SK-MEL-5 (cell line): ENCODE measurements around the gene NFKBIE. TPM values are rescaled to one million over a fixed set of nuclear protein-coding genes. Genes with fewer than 3 reads are reported as not detected.
"Not testable (repeated sequence)": the region's sequence is repeated elsewhere in the genome, so short reads cannot be mapped to it uniquely, and the experiment has no call there.

Experiments
- DNase-seq: peaks from one replicate; pipeline ENCODE4 v3.0.0-alpha.2; 2016; ENCODE audit warnings: low read depth, low spot score
- in situ Hi-C: cut with HindIII; loops from 2 replicates; pipeline ENCODE4 v1.10.0; 2016; ENCODE audit warnings: low sequenced_read_pairs, high pct_unique_total_duplicates, low pct_unique_long_range_greater_than_20kb
- total RNA-seq: library from RNA; depleted of rRNA; stranded (reverse); fragments of >200 nt; shearing (Covaris generic); gene quantifications from 2 replicates; pipeline ENCODE4 v1.2.3, GENCODE V29; 2014

NFKBIE gene
- total RNA-seq, 1 experiment from 2014 or later = 12.5 TPM

DNA sequence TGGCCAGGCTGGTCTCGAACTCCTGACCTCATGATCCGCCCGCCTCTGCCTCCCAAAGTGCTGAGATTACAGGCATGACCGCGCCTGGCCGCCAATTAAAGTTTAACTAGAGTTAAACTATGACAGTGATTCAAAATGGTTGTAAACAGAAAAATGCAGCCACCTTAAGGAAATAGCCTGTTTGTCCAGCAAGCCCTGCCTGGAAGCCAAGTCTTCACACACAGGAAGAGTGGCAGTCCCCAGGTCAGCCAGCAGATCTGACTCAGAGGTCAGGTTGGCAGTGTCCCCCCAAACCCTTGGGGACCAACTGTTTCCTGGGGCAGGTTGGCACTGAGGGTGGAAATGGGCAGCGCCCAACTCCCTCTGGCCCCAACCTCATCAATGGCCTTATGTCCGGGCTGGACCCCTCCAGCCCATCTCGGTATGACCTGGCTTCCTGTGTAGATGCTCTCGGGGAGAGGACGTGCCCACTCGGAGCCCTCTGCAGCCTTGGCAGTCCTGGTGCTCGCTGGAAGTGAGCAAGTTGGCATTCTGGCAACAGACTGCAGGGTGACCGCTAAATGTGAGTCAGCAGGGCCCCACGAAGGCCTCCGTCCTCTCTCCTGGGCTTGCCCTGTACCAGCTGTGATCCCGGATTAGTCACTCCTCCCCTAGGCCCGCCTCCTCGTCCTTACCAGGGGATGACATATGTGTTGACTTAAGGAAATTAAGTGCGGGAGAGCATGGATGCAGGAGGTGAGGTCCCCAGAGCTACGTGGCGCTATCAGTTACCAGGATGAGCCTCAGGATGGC lies 28.1 kb downstream of the NFKBIE start:
- in situ Hi-C loops = no loop called here
- peak; percentile 70 for DNase-seq

GRCh38 chr6:44235891-44236516 lies 29.3 kb downstream of the NFKBIE start:
- in situ Hi-C loops = no loop called here
- DNase-seq = no peak

DNA sequence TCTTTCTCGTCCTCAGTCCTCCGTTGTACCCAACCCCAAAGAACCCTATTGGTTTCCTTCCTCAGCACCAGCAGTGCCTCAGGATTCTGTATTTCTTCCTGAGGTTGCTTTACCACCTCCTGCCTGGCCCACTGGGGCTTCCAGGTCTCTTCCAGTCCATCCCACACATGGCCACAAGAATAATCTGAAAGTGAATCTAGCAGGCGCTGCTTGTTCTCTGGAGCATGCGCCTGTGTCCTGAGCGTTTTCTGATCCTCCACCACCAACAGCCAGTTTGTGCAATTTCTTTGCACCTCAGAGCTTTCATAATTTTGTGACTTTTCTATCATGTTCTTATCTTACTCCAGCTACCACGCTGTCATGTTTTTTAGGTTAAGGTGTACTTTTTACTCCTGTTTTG lies 30.1 kb downstream of the NFKBIE start:
- in situ Hi-C loops = no loop called here
- DNase-seq = no peak

DNA sequence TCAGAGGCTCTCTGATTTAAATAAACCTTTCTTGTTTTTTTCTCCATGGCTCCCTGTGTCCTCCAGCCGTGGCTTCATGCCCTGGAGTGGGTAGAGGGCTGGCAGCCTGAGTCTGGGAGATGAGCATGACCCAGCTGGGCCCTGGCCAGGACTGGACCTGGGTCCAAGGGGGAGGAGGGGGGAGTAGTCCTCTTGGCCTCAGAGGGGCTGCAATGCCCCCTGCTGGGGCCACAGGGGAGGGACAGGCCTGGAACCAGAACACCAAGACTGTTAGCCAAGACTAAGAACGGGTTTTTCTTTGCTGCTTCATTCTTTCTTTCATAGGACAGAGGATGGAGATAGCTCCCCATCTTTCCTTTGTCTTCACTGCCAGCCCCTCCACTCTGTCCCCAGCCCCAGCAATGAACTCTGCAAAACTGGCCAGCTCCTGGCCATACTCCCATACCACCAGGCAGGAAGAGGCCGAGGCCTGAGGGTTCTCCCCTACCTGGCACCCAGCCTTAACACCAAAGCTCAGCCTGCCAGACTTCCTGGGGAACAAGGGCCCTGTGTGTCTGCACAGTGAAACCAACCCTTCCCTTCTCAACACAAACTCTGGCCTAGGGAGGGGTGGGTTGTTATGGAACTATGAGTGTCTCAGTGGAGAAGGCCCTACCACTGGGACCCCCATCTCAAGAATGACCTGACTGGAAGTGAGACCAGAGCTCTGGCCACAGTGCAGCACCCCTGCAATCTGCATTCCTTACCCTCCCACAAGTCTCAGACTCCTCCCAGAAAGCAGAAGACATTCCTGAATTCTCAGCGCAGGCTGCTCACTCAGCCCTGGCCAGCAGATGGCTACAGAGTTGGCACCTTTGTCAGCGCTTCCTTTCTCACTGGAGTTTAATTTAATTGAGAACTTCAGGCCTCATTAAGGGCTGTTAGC lies 31.0 kb downstream of the NFKBIE start:
- in situ Hi-C loops = no loop called here
- DNase-seq = peak; percentile 73

DNA sequence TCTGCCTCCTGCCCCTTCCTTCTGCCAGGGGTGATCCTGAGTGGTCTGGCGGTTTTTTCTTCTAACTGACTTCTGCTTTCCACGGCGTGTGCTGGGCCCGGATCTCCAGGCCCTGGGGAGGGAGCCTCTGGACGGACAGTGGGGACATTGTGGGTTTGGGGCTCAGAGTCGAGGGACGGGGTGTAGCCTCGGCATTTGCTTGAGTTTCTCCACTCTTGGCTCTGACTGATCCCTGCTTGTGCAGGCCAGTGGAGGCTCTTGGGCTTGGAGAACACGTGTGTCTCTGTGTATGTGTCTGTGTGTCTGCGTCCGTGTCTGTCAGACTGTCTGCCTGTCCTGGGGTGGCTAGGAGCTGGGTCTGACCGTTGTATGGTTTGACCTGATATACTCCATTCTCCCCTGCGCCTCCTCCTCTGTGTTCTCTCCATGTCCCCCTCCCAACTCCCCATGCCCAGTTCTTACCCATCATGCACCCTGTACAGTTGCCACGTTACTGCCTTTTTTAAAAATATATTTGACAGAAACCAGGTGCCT lies 31.7 kb downstream of the NFKBIE start:
- in situ Hi-C loops = no loop called here

GRCh38 chr6:44232676-44233566 lies 32.4 kb downstream of the NFKBIE start:
- in situ Hi-C loops = no loop called here
- DNase-seq = no peak

More for the DNA sequence above, 31.7 kb downstream of the NFKBIE start:
- no peak for DNase-seq

- DNase-seq, in situ Hi-C loops: not testable (repeated sequence)
Observed at GRCh38 chr6:44231426-44231825, 33.9 kb downstream of the NFKBIE start.

- in situ Hi-C loops = no loop called here
- no peak for DNase-seq
Observed at GRCh38 chr6:44230034-44230675, 35.2 kb downstream of the NFKBIE start.

DNA sequence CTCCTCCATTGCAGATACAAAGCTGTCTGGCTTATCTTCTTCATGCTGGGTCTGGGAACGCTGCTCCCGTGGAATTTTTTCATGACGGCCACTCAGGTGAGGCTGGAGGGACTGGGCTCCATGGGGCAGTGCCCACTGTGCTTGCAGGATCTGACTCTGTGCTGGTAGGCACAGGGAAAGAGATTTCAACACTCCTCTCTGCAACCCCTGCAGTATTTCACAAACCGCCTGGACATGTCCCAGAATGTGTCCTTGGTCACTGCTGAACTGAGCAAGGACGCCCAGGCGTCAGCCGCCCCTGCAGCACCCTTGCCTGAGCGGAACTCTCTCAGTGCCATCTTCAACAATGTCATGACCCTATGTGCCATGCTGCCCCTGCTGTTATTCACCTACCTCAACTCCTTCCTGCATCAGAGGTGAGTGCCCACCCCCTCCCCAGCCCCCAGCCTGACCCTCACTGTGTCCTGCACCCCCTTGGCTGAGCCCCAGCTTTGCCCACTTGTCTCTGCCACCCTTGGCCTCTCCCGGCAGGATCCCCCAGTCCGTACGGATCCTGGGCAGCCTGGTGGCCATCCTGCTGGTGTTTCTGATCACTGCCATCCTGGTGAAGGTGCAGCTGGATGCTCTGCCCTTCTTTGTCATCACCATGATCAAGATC lies 35.8 kb downstream of the NFKBIE start:
- in situ Hi-C loops = no loop called here
- DNase-seq = no peak

GRCh38 chr6:44228836-44229235 lies 36.5 kb downstream of the NFKBIE start:
- DNase-seq = no peak
- in situ Hi-C loops = no loop called here

GRCh38 chr6:44228433-44228832 lies 36.9 kb downstream of the NFKBIE start:
- in situ Hi-C loops = no loop called here
- DNase-seq = no peak

DNA sequence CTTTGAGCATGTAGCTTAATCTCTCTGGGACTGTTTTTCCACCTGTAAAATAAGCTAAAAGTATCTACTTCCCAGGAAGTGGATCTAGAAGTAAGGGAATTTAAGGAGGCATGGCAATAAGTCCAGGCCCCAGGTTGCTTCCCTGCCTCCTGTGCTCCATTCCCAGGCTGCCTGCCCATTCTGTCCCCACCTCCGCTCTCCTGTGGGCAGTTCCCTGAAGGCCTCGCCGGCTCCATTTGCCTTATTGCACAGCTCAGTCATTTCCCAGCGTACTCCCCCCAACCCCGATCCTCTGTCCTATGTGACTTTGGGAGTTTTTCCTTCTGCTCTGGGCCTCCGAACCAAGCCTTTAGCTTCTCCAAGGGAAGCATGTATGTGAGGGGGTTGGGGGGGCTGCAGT lies 37.3 kb downstream of the NFKBIE start:
- in situ Hi-C loops = no loop called here
- no peak for DNase-seq

DNA sequence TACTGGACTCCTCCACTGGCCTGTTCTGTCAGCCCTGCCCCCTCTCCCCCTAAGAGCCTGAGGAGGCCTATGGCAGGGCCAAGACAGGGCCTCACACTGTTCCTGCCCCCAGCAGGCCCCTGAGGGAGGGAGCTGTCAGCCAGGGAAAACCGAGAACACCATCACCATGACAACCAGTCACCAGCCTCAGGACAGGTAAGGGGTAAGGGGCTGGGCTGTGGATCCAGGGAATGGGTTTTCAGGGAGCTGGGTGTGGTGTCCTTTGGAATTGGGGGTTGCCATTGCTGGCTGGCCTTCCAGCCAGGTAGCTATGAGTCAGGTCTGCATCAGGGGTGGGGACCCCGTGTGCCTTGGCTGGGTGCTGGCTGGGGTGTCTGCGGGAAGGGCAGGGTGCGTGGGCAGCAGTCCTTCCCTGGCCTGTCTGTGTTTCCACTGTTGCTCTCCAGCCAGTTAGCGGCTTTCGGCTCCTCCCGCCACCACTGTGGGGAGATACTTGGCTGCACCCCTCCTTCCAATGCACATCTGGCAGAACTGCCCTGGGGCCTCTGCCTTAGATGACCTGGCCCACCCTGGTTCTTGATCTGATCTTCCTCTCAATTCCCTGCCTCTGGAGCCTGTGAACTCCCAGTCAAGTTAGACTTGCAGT lies 38.1 kb downstream of the NFKBIE start:
- DNase-seq = no peak
- in situ Hi-C loops = no loop called here

- DNase-seq = no peak
- in situ Hi-C loops = no loop called here
Observed at GRCh38 chr6:44226368-44227147, 38.8 kb downstream of the NFKBIE start.
